Measurements from ENCODE around the gene DLG2.
"Not testable (repeated sequence)": the region's sequence is repeated elsewhere in the genome, so short reads cannot be mapped to it uniquely, and the experiment has no call there.

The DLG2 gene

GRCh38 chr11:85627332-85627997 is at the start of gene DLG2:
TSS of gene DLG2 (minus strand) at chr11:85627344.
- Histone ChIP-seq H3K4me3 (ENCODE audit: low read depth, low read length) (peak within 1 kb of the TSS; percentile 63), H3K27me3 (ENCODE audit: insufficient read depth, low read depth, severe bottlenecking) (no peaks in the 10 kb centered on the region), H3K36me3 (peaks cover 15% of the 10 kb centered on the region; the same call in 1 of the 2 replicates), H3K9me3 (ENCODE audit: severe bottlenecking) (no peaks in the 10 kb centered on the region), H3K27ac (peak within 1 kb of the TSS; percentile 54)
- TF ChIP-seq, protein P1, sequence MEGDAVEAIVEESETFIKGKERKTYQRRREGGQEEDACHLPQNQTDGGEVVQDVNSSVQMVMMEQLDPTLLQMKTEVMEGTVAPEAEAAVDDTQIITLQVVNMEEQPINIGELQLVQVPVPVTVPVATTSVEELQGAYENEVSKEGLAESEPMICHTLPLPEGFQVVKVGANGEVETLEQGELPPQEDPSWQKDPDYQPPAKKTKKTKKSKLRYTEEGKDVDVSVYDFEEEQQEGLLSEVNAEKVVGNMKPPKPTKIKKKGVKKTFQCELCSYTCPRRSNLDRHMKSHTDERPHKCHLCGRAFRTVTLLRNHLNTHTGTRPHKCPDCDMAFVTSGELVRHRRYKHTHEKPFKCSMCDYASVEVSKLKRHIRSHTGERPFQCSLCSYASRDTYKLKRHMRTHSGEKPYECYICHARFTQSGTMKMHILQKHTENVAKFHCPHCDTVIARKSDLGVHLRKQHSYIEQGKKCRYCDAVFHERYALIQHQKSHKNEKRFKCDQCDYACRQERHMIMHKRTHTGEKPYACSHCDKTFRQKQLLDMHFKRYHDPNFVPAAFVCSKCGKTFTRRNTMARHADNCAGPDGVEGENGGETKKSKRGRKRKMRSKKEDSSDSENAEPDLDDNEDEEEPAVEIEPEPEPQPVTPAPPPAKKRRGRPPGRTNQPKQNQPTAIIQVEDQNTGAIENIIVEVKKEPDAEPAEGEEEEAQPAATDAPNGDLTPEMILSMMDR (IDR thresholded peaks at IDR 0.05; ENCODE audit: low read depth, low read length), result no peak
- DNase-seq, result no peak

DNA sequence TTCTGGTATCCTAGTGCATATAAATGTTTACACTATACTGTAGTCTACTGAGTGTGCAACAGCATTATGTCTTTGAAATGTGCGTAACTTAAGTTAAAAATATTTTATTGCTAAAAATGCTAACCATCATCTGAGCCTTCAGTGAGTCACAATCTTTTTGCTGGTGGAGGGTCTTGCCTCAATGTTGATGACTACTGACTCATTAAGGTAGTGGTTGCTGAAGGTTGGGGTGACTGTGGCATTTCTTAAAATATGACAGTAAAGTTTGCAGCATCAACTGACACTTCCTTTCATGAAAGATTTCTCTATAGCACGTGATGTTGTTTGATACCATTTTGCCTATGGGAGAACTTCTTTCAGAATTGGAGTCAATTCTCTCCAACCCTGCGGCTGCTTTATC is 46.2 kb upstream of the DLG2 start:
- H3K4me3 ChIP-seq (ENCODE audit: low read depth, low read length), result no peak overlapping the region
- no peaks in the 10 kb centered on the region for H3K36me3 ChIP-seq
- DNase-seq, result no peak
- no peaks in the 10 kb centered on the region for H3K27me3 ChIP-seq (ENCODE audit: insufficient read depth, low read depth, severe bottlenecking)
- TF ChIP-seq, protein P1 (IDR thresholded peaks at IDR 0.05; ENCODE audit: low read depth, low read length), result no peak
- H3K27ac ChIP-seq, result no peak overlapping the region
- H3K9me3 ChIP-seq (ENCODE audit: severe bottlenecking), result peaks cover 7% of the 10 kb centered on the region

DNA sequence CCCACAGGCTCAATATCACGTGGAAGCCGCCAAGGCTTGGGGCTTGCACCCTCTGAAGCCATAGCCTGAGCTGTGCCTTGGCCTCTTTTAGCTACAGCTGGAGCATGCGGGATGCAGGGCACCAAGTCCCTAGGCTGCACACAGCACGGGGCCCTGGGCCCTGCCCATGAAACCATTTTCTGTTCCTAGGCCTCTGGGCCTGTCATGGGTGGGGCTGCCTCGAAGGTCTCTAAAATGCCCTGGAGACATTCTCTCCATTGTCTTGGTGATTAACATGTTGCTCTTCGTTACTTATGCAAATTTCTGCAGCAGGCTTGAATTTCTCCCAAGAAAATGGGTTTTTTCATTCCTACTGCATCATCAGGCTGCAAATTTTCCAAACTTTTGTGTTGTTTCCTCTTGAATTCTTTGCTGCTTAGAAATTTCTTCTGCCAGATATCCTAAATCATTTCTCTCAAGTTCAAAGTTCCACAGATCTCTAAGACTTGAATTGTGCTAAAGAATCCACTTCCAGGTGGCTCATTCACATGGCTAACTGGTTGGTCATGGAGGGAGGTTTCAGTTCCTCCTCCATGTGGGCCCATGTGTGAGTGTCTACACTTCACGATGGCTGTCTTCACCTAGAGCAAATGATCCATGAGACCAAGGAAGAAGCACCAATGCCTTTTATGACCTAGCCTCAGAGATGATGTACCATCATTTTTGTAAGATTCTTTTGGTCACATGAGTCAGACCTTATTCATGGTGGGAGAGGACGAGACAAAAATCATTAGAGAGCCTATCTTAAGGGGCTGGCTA is 45.2 kb upstream of the DLG2 start:
- Histone ChIP-seq H3K27ac (no peak overlapping the region), H3K9me3 (ENCODE audit: severe bottlenecking) (peaks cover 7% of the 10 kb centered on the region), H3K36me3 (no peaks in the 10 kb centered on the region), H3K27me3 (ENCODE audit: insufficient read depth, low read depth, severe bottlenecking) (no peaks in the 10 kb centered on the region), H3K4me3 (ENCODE audit: low read depth, low read length) (no peak overlapping the region)
- TF ChIP-seq, protein P1 (IDR thresholded peaks at IDR 0.05; ENCODE audit: low read depth, low read length), result no peak
- no peak for DNase-seq

DNA sequence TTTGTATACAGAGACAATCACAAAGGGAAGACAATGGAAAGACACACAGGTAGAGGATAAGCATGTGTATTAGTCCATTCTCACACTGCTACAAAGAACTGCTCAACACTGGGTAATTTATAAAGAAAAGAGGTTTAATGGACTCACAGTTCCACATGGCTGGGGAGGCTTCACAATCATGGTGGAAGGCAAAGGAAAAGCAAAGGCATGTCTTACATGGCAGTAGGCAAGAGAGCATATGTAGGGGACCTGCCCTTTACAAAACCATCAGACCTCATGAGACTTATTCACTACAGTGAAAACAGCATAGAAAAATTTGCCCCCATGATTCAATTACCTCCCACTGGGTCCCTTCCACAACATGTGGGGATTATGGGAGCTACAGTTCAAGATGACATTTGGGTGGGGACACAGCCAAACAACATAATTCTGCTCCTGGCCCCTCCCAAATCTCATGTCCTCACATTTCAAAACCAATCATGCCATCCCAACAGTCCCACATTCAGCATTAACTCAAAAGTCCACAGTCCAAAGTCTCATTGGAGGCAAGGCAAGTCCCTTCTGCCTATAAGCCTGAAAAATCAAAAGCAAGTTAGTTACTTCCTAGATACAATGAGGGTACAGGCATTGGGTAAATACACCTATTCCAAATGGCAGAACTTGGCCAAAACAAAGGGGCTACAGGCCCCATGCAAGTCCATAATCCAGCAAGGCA is 44.0 kb upstream of the DLG2 start:
- not testable (repeated sequence) for H3K27me3 ChIP-seq (ENCODE audit: insufficient read depth, low read depth, severe bottlenecking); DNase-seq; H3K4me3 ChIP-seq (ENCODE audit: low read depth, low read length); H3K36me3 ChIP-seq; H3K9me3 ChIP-seq (ENCODE audit: severe bottlenecking); H3K27ac ChIP-seq

GRCh38 chr11:85668157-85668556 is 41.0 kb upstream of the DLG2 start:
- Histone ChIP-seq H3K27me3 (ENCODE audit: insufficient read depth, low read depth, severe bottlenecking) (no peaks in the 10 kb centered on the region), H3K27ac (no peak overlapping the region), H3K9me3 (ENCODE audit: severe bottlenecking) (peaks cover 2% of the 10 kb centered on the region), H3K4me3 (ENCODE audit: low read depth, low read length) (no peak overlapping the region), H3K36me3 (peaks cover 16% of the 10 kb centered on the region)
- TF ChIP-seq, protein P1 (IDR thresholded peaks at IDR 0.05; ENCODE audit: low read depth, low read length), result no peak
- DNase-seq, result no peak

GRCh38 chr11:85666687-85667086 is 39.5 kb upstream of the DLG2 start:
- H3K27ac ChIP-seq, result no peak overlapping the region
- H3K9me3 ChIP-seq (ENCODE audit: severe bottlenecking), result peaks cover 2% of the 10 kb centered on the region
- no peak for DNase-seq
- no peaks in the 10 kb centered on the region for H3K27me3 ChIP-seq (ENCODE audit: insufficient read depth, low read depth, severe bottlenecking)
- no peak overlapping the region for H3K4me3 ChIP-seq (ENCODE audit: low read depth, low read length)
- peaks cover 29% of the 10 kb centered on the region for H3K36me3 ChIP-seq
- TF ChIP-seq, protein P1 (IDR thresholded peaks at IDR 0.05; ENCODE audit: low read depth, low read length), result no peak

Measured in WERI-Rb-1 (cell line).